IMR-90 (cell line): ENCODE data around the gene TMPRSS6. TPM values are rescaled to one million over a fixed set of nuclear protein-coding genes. Genes with fewer than 3 reads are reported as not detected.

Experiments
- ATAC-seq: fragments of 200-7000 bp; cut with Tn5 transposase; 2 replicates; pipeline ENCODE4 v1.9.1; 2020; ENCODE audit warnings: low read depth, mild to moderate bottlenecking, moderate library complexity
- BruUV-seq: library from RNA; stranded (reverse); fragments of 400-500 nt; replicated peaks from 2 replicates; lab custom pipeline; 2021; lab: Mats Ljungman, UMichigan
- CTCF ChIA-PET: fragments of 300-600 bp; formaldehyde crosslinking; extraction: SDS; loops from one replicate; lab custom pipeline; 2021; ENCODE audit warnings: antibody characterized with exemption; lab: Yijun Ruan, JAX
- POLR2A ChIA-PET: fragments of 300-600 bp; sonication (Branson Sonifier 250); formaldehyde crosslinking; loops from one replicate; lab custom pipeline; 2022; ENCODE audit warnings: antibody characterized with exemption; ENCODE audit not compliant: unreplicated experiment; lab: Charles Lee
- DNase-seq: peaks from one replicate; pipeline ENCODE4 v3.0.0; 2013
- H2AFZ ChIP-seq: replicated peaks from 2 replicates; pipeline ENCODE3; 2013; ENCODE audit warnings: low read length, mild to moderate bottlenecking; ENCODE audit not compliant: poor library complexity
- H2AK5ac ChIP-seq: 2 replicates; pipeline ENCODE4 v1.6.1; 2013; ENCODE audit warnings: low read depth, low read length, inconsistent platforms
- H2AK9ac ChIP-seq: replicated peaks from 2 replicates; pipeline ENCODE3; 2013; ENCODE audit warnings: mild to moderate bottlenecking, low read depth, low read length, moderate library complexity; ENCODE audit not compliant: poor library complexity
- H2BK120ac ChIP-seq: 2 replicates; pipeline ENCODE4 v1.6.1; 2013; ENCODE audit warnings: low read depth, low read length, inconsistent platforms
- H2BK15ac ChIP-seq: 3 replicates; pipeline ENCODE4 v1.6.1; 2013; ENCODE audit warnings: low read depth, low read length, inconsistent platforms
- H2BK20ac ChIP-seq: 2 replicates; pipeline ENCODE4 v1.6.1; 2013; ENCODE audit warnings: low read depth, mild to moderate bottlenecking, inconsistent platforms, low read length, moderate library complexity
- H2BK5ac ChIP-seq: 2 replicates; pipeline ENCODE4 v1.6.1; 2013; ENCODE audit warnings: mild to moderate bottlenecking, low read depth, low read length, inconsistent platforms; ENCODE audit not compliant: poor library complexity, severe bottlenecking
- H3K14ac ChIP-seq: replicated peaks from 2 replicates; pipeline ENCODE4 v1.6.1; 2013; ENCODE audit warnings: low read depth, low read length, inconsistent platforms
- H3K18ac ChIP-seq: 2 replicates; pipeline ENCODE4 v1.6.1; 2013; ENCODE audit warnings: low read depth, low read length, control low read depth
- H3K23ac ChIP-seq: 2 replicates; pipeline ENCODE4 v1.6.1; 2013; ENCODE audit warnings: low read depth, low read length, inconsistent platforms
- H3K27ac ChIP-seq: 2 replicates; pipeline ENCODE4 v1.5.1; 2013; ENCODE audit warnings: mild to moderate bottlenecking, control low read depth, low read length; ENCODE audit not compliant: insufficient read depth
- H3K27me3 ChIP-seq: 2 replicates; pipeline ENCODE4 v1.6.1; 2013; ENCODE audit warnings: low read length; ENCODE audit not compliant: control insufficient read depth, insufficient read depth
- H3K36me3 ChIP-seq: 2 replicates; pipeline ENCODE4 v1.6.1; 2013; ENCODE audit warnings: low read length, mixed read lengths; ENCODE audit not compliant: control insufficient read depth, insufficient read depth
- H3K4ac ChIP-seq: 2 replicates; pipeline ENCODE4 v1.6.1; 2013; ENCODE audit warnings: low read depth, low read length, inconsistent platforms
- H3K4me1 ChIP-seq: 2 replicates; pipeline ENCODE4 v1.6.1; 2013; ENCODE audit warnings: low read length, mixed read lengths; ENCODE audit not compliant: control insufficient read depth, insufficient read depth
- H3K4me2 ChIP-seq: 2 replicates; pipeline ENCODE4 v1.6.1; 2013; ENCODE audit warnings: low read depth, mild to moderate bottlenecking, control low read depth, low read length, moderate library complexity
- H3K4me3 ChIP-seq: 2 replicates; pipeline ENCODE4 v1.5.1; 2013; ENCODE audit warnings: low read depth, mild to moderate bottlenecking, control low read depth, low read length, moderate library complexity; ENCODE audit not compliant: insufficient read depth
- H3K56ac ChIP-seq: 2 replicates; pipeline ENCODE4 v1.6.1; 2013; ENCODE audit warnings: low read length, inconsistent platforms; ENCODE audit not compliant: insufficient read depth; ENCODE audit errors: extremely low read depth
- H3K79me1 ChIP-seq, 2 experiments: 2 replicates each; pipeline ENCODE4 v1.6.1; 2013; ENCODE audit warnings: low read length in 2 of 2, inconsistent platforms in 1 of 2, low read depth in 1 of 2
- H3K9ac ChIP-seq: 2 replicates; pipeline ENCODE4 v1.6.1; 2013; ENCODE audit warnings: low read depth, low read length, control low read depth
- H3K9me1 ChIP-seq: 2 replicates; pipeline ENCODE4 v1.6.1; 2013; ENCODE audit warnings: low read length, inconsistent platforms; ENCODE audit not compliant: insufficient read depth
- H3K9me3 ChIP-seq: 2 replicates; pipeline ENCODE4 v1.6.1; 2013; ENCODE audit warnings: low read length; ENCODE audit not compliant: control insufficient read depth, insufficient read depth
- H4K20me1 ChIP-seq: 2 replicates; pipeline ENCODE4 v1.6.1; 2013; ENCODE audit warnings: low read length, inconsistent platforms; ENCODE audit not compliant: insufficient read depth
- H4K5ac ChIP-seq: 2 replicates; pipeline ENCODE4 v1.6.1; 2013; ENCODE audit warnings: mild to moderate bottlenecking, low read depth, low read length, control low read depth
- H4K8ac ChIP-seq, 2 experiments: 2 replicates each; pipeline ENCODE4 v1.6.1; 2013; ENCODE audit warnings: low read depth in 2 of 2, low read length in 2 of 2, control low read depth in 1 of 2, inconsistent platforms in 1 of 2
- H4K91ac ChIP-seq: 2 replicates; pipeline ENCODE4 v1.6.1; 2013; ENCODE audit warnings: low read depth, low read length, inconsistent platforms; ENCODE audit not compliant: insufficient read depth
- BHLHE40 ChIP-seq: fragments of 150-350 bp; IDR thresholded peaks from 2 replicates; pipeline ENCODE4 v1.6.1; 2016; ENCODE audit warnings: mild to moderate bottlenecking, low read depth, low read length
- CEBPB ChIP-seq: IDR thresholded peaks from 2 replicates; pipeline ENCODE4 v1.6.1; 2012; ENCODE audit warnings: low read depth, low read length, improper control_type of control experiment
- CHD1 ChIP-seq: IDR thresholded peaks from 2 replicates; pipeline ENCODE4 v1.6.1; 2012; ENCODE audit warnings: low read depth, low read length, improper control_type of control experiment
- ELK1 ChIP-seq: fragments of 150-350 bp; IDR thresholded peaks from 2 replicates; pipeline ENCODE4 v1.6.1; 2016; ENCODE audit warnings: low read depth, mild to moderate bottlenecking, low read length, moderate library complexity, borderline replicate concordance
- FOS ChIP-seq: fragments of 150-350 bp; IDR thresholded peaks from 2 replicates; pipeline ENCODE4 v1.6.1; 2016; ENCODE audit warnings: low read depth, low read length
- MAFK ChIP-seq: IDR thresholded peaks from 2 replicates; pipeline ENCODE4 v1.6.1; 2012; ENCODE audit warnings: low read depth, low read length, improper control_type of control experiment
- MAZ ChIP-seq: IDR thresholded peaks from 2 replicates; pipeline ENCODE4 v1.6.1; 2012; ENCODE audit warnings: low read depth, mild to moderate bottlenecking, low read length, improper control_type of control experiment, moderate library complexity, borderline replicate concordance
- MXI1 ChIP-seq: IDR thresholded peaks from 2 replicates; pipeline ENCODE4 v1.6.1; 2012; ENCODE audit warnings: low read depth, mild to moderate bottlenecking, low read length, moderate library complexity, borderline replicate concordance
- NFE2L2 ChIP-seq: fragments of 150-350 bp; IDR thresholded peaks from 2 replicates; pipeline ENCODE4 v1.6.1; 2016; ENCODE audit warnings: low read depth, mild to moderate bottlenecking, low read length
- POLR2A ChIP-seq: IDR thresholded peaks from 2 replicates; pipeline ENCODE4 v1.6.1; 2012; ENCODE audit warnings: mild to moderate bottlenecking, low read depth, low read length
- RAD21 ChIP-seq: IDR thresholded peaks from 2 replicates; pipeline ENCODE4 v1.6.1; 2012; ENCODE audit warnings: low read length, improper control_type of control experiment
- RCOR1 ChIP-seq: IDR thresholded peaks from 2 replicates; pipeline ENCODE4 v1.6.1; 2012; ENCODE audit warnings: mild to moderate bottlenecking, low read length, improper control_type of control experiment; ENCODE audit not compliant: insufficient replicate concordance
- RFX5 ChIP-seq: IDR thresholded peaks from 2 replicates; pipeline ENCODE4 v1.8.0; 2012; ENCODE audit warnings: low read depth, mild to moderate bottlenecking, low read length, moderate library complexity
- SMC3 ChIP-seq: fragments of 150-350 bp; IDR thresholded peaks from 2 replicates; pipeline ENCODE4 v1.6.1; 2016; ENCODE audit warnings: low read depth, mild to moderate bottlenecking, antibody characterized with exemption, low read length, moderate library complexity
- USF2 ChIP-seq: fragments of 150-350 bp; IDR thresholded peaks from 2 replicates; pipeline ENCODE4 v1.6.1; 2017; ENCODE audit warnings: mild to moderate bottlenecking, antibody characterized with exemption, low read length, low read depth
- WGBS, 2 experiments: methylation state at CpG; one replicate each; pipeline versions ENCODE4 v1.1.5 to v1.1.7; 2013; ENCODE audit warnings: missing lambda C conversion rate in 2 of 2; ENCODE audit not compliant: insufficient read length in 1 of 2; ENCODE audit errors: extremely low coverage in 2 of 2; 5-methylcytosine and 5-hydroxymethylcytosine counted together
- dilution Hi-C: fragments of 300-500 bp; cut with HindIII; formaldehyde crosslinking; loops from one replicate; pipeline ENCODE4 v1.14.3; 2018; ENCODE audit warnings: low sequenced_read_pairs; ENCODE audit not compliant: unreplicated experiment
- in situ Hi-C: fragments of 300-500 bp; cut with MboI; formaldehyde crosslinking; loops from 3 replicates; pipeline ENCODE4 v1.14.3; 2019; ENCODE audit warnings: low sequenced_read_pairs, inconsistent platforms, mixed read lengths
- intact Hi-C: fragments of 100-400 bp; cut with micrococcal nuclease; formaldehyde crosslinking; loops from 2 replicates; pipeline ENCODE4 v1.10.0; 2022
- polyA plus RNA-seq, 3 experiments: library from polyadenylated mRNA; depleted of rRNA; stranded (reverse); fragments of >200 nt; gene quantifications; 2 replicates each; pipeline ENCODE4 v1.2.3, GENCODE V29; 2012; ENCODE audit warnings: low replicate concordance in 1 of 3
- total RNA-seq: library from RNA; depleted of rRNA; stranded (reverse); fragments of >200 nt; gene quantifications from 2 replicates; pipeline ENCODE4 v1.2.3, GENCODE V29; 2012
- TF ChIP-seq, protein P1 (sequence below): conservative IDR thresholded peaks from 2 replicates; pipeline ENCODE4 v1.5.1; 2012; ENCODE audit warnings: mild to moderate bottlenecking, low read depth, low read length, improper control_type of control experiment

The TMPRSS6 gene
- total and polyA plus RNA-seq, 2 of the 4 experiments (the other 2 are of a cell fraction): not detected

GRCh38 chr22:37137131-37137530 is 27.6 kb upstream of the TMPRSS6 start:
- Histone ChIP-seq H3K4me2 (no peak overlapping the region), H3K36me3 (no peaks in the 10 kb centered on the region), H3K4me3 (no peak overlapping the region), H3K18ac (no peak overlapping the region), H4K5ac (no peak overlapping the region), H3K9me1 (no peaks in the 10 kb centered on the region), H4K20me1 (no peaks in the 10 kb centered on the region), H3K56ac (no peak overlapping the region), H3K79me1 (no peaks in the 10 kb centered on the region), H2BK5ac (no peak overlapping the region), H2AK5ac (no peak overlapping the region), H2BK15ac (no peak overlapping the region), H3K4ac (no peak overlapping the region), H2AFZ (no peak overlapping the region), H4K8ac (no peak overlapping the region), H2AK9ac (no peak overlapping the region), H2BK120ac (no peak overlapping the region), H2BK20ac (no peak overlapping the region), H3K9me3 (no peaks in the 10 kb centered on the region), H4K91ac (no peak overlapping the region), H3K14ac (no peak overlapping the region), H3K9ac (no peak overlapping the region), H3K27me3 (peaks cover 37% of the 10 kb centered on the region), H3K4me1 (no peaks in the 10 kb centered on the region), H3K23ac (no peak overlapping the region), H3K27ac (no peak overlapping the region)
- BruUV-seq: no TSS peak
- DNase-seq (no peak), ATAC-seq (no peak)
- POLR2A ChIA-PET: no interaction called here
- intact Hi-C loops (no loop called here), in situ Hi-C loops (no loop called here), dilution Hi-C loops (no loop called here)
- 36% methylated on average over 3 of the region's 8 CpGs; no CpG with 5 or more reads in 1 of the 2 experiments for WGBS, 2 experiments
- no peak for TF ChIP-seq POLR2A
- no peak for TF ChIP-seq MAFK
- no peak for TF ChIP-seq BHLHE40
- no peak for TF ChIP-seq RFX5
- no peak for TF ChIP-seq SMC3
- no peak for TF ChIP-seq FOS
- no peak for TF ChIP-seq RCOR1
- no peak for TF ChIP-seq NFE2L2
- no peak for TF ChIP-seq MAZ
- TF ChIP-seq CEBPB: no peak
- no peak for TF ChIP-seq ELK1
- no peak for TF ChIP-seq RAD21
- no peak for TF ChIP-seq CHD1
- no peak for TF ChIP-seq USF2
- TF ChIP-seq, protein P1, sequence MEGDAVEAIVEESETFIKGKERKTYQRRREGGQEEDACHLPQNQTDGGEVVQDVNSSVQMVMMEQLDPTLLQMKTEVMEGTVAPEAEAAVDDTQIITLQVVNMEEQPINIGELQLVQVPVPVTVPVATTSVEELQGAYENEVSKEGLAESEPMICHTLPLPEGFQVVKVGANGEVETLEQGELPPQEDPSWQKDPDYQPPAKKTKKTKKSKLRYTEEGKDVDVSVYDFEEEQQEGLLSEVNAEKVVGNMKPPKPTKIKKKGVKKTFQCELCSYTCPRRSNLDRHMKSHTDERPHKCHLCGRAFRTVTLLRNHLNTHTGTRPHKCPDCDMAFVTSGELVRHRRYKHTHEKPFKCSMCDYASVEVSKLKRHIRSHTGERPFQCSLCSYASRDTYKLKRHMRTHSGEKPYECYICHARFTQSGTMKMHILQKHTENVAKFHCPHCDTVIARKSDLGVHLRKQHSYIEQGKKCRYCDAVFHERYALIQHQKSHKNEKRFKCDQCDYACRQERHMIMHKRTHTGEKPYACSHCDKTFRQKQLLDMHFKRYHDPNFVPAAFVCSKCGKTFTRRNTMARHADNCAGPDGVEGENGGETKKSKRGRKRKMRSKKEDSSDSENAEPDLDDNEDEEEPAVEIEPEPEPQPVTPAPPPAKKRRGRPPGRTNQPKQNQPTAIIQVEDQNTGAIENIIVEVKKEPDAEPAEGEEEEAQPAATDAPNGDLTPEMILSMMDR: no peak
- TF ChIP-seq MXI1: no peak
- CTCF ChIA-PET: no interaction called here
